Measurements from ENCODE around the gene DSC3. TPM values are rescaled to one million over a fixed set of nuclear protein-coding genes. Genes with fewer than 3 reads are reported as not detected.

DSC3 gene
- total RNA-seq = 0.04 and 2.0 TPM in 2 replicates

DNA sequence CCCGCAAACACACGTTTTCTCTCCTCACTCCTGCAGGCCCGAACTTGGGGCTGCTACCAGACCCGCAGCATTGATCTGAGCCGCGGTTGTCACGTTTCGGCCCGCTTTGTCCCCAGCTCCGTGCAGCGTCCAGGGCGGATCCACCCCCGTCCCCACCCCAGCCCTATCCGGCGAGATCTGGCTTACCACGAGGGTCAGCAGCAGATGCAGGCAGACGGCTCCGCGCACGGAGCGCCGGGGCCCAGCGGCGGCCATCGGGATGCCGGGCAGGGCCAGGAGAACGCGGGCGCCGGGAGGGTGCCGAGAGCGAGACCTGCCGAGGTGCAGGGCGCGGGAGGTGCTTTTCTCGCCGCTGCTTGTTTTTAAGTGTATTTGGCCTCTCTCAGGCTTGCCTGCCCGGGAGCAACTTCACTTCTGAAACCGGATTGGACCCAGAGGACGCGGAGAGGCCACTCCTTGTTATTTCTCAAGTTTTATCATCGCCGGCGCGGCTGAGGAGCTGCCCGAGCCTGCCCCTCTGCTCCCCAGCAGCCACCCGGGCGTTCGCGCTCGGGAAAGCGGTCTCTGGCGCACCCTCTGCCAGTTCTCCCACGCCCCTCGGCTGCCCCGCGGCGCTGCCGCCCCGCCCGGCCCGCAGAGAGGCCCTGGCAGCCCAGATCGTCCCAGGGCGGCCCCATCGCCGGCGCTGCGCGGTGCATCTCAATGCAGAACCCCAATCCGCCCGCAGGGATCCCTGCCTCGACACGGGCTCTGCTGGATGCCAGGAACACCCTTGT is at the start of gene DSC3:
Gene DSC3 (minus strand): TSS at position 337 of the 776 bp plus-strand sequence. CDS start 82 bp downstream, at position 255.
- DNase-seq (ENCODE audit: low read depth, low spot score) = no peak

DNA sequence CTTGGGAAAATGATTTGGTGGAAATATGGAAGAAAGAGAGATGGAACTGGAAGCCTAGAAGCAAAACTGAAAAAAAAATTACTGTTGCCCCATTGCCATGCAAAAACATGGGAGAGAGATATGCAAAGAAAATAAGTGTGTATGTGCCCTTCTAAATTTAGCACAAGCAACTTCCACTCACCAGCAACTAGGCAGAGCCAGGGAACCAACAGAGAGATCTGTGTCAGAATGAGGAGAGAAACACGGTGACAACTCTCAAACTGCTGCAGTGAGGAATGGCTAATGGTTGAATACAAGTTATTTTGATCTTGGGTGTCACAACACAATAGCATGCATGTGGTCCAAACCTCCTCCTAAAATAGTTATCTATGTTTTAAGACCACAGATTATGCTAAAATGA is 48.8 kb upstream of the DSC3 start:
- no peak for DNase-seq (ENCODE audit: low read depth, low spot score)

DNA sequence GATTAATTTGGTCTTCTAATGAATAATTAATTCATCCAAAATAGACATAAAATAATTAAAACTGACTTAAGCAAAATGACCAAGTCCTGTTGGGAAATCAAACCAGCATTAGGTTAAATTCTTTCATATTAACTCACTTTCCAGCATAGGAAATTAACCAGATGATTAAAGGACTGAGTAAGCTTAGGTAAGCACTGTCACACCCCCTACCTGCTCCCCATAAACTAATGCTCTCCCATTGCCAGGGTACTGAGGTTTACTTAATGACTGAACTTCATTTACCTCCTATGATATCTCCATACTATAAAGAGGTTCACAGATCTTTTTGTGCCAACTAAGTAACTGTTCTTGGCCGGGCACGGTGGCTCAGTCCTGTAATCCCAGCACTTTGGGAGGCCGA is 46.0 kb upstream of the DSC3 start:
- DNase-seq (ENCODE audit: low read depth, low spot score) = no peak

DNA sequence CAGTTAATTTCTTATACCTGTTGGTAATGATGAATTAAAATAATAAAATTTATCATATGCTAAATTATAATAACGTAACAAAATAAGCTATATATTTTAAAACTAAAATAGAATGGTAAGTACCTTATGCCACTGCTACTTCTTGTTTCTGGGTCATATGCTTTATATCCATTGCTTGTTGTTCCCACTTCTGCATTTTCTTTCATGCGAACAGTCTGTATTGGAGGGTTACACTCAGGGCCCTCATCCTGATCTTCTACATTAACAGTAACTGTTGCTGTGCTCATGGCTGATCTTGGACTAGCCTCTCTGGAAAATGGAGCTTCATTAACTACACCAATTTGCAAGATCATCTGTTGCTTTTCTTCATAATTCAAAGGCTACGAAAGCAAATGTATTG is 37.4 kb upstream of the DSC3 start:
- no peak for DNase-seq (ENCODE audit: low read depth, low spot score)

DNA sequence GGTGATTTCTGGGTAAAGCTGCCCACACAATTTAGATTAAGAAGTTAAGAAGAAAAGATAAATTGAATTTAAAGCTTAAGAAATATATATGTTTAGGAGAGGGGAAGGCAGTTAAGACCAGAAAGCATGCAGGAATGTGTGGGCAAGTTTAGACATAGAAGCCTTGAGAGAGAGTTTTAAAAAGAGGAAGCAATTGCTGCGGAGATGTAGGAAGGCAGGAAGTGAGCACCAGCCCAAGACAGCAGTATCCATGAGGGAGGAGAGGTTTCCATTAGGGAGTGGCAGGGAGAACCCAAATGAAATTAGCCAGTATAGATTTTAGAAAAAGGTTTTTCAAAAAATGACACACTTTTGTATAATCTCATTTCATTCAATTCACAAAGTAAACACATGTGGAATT is 35.3 kb upstream of the DSC3 start:
- no peak for DNase-seq (ENCODE audit: low read depth, low spot score)

DNA sequence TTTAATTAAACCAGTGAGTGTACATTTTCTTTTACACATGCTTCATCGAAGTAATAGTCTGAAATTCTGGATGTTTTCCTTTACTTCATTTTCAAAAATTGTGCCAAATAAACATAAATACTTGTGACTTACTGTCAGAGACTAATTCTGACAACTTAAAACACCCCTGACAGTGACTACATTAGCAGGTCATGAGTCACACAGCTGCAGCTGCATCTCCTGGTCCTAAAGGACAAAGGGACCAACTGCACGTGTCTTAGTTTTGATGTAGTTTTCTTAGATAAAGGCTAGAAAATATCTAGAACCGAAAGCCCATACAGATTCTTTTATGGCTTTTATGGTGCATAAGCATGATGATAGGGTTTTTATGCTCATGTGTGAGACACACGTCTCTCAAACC is 29.6 kb upstream of the DSC3 start:
- no peak for DNase-seq (ENCODE audit: low read depth, low spot score)

DNA sequence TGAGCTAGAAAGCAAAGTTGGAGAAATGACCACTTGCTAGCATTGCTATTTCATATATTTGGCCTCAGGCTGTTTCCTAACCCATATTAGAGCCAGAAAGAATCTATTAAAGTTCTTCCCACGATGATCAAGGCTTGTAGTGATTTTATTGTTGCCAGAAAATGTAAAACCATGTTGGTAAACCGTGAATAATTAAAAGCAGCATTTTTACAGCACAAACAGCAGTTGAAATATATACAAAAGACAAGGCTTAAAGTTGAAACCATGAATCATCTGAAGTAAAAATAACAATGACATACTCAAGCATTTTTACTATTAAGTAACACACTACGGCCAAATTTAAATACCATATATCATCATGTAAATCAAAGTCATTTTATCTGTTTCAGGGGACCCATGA is 27.7 kb upstream of the DSC3 start:
- DNase-seq (ENCODE audit: low read depth, low spot score) = no peak

DNA sequence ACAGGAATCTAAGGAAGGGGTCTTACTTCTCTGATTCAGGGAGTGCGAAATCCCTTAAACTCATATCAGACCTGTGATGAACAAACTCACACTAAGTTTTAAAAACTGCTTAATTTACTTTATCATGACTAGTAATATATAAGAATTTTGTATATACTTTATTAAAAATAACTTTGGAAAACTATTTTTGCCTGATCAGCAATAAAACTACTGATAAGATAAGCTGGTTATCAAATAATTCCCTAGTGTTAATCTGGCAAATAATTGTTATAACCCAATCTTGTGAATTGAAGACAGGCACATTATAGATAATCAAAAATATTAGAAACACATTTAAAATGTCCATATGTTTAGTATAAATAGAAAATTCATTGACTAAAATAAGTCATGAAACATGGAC is 23.7 kb upstream of the DSC3 start:
- DNase-seq (ENCODE audit: low read depth, low spot score) = no peak

DNA sequence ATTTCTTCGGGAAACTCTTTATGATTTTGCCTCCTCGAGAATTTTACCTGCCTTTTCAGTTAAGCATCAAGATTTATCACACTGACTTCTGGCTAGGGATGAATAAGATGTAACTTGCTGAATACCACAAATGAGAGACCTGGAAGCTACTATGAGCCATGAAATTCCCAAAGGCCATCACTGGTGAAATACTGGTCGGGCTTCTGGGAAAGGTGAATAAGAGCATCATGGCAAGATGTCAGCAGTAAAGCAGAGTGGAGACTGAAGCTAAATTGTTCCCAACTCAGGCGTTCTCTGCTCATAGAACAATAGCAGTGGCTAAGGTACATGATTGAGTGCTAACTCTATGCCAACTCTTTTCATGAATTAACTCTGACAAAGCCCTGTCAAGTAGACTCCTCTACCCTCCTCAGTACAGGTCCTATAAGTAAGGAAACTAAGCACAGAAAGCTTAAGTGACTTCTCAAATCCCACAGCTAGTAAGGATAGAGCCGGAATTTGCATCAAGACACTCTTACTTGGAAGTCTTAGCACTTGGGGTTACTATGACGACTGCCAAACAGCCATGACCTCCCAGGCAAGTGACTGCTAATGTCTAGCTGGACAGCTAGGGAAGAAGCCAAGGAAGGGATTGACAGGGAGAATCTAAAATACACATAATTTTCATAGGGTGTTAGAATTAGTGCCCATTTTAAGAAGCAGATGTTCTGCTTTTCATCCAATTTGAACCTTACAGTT is 22.7 kb upstream of the DSC3 start:
- no peak for DNase-seq (ENCODE audit: low read depth, low spot score)

DNA sequence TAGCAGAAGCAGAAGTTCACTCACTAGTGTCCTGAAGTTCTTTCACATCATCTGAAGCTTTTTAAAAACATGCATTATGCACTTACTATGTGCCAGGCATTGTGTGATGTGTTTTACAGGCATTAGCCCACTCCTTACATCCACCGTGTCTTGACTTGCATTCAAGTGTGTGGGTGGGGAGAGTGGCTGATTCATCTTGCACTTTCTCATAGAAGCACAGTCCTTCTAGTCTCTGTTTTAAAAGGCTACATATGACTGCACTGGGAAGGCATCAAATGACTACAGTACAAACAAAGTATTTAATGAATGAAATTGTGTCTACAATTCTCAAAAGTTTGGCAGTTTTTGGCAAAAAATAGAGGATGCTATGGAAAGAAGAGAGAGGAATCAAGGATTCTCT is 21.6 kb upstream of the DSC3 start:
- no peak for DNase-seq (ENCODE audit: low read depth, low spot score)

DNA sequence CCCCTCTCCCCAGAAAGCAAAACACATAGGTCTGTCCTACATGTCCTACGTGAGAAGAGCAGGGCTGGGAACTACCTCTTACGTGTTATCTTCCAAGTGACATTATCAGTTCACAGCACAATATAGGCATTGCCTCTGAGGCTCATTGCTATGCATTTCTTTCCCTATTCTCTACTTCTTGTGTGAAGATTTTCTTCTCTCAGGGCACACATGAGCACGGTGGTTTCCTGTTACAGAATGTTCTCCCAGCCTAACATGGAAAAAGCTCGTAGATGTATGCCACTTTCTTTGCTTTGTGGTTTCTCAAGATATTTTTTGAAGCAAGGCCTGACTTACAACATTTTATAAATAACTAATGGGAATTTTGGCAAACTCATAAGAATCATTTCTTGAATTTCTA is 19.4 kb upstream of the DSC3 start:
- DNase-seq (ENCODE audit: low read depth, low spot score) = no peak

DNA sequence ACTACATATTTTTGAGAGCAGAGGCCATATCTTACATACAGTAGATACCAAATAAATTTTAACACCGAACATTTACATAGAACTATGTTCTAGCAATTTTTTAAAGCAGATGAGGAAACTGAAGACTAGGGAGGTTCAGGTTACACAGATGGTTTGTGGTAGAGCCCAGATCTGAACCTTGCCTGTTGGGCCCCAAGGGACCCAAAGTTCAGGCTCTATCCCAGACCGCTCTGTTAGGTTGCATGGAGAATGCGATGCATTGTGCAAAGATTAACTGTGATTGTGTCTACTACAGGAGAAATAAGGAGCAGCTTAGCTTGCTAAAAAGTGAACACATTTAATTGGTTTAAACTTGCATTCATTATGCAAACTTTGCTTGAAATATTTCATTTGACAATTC is 16.4 kb upstream of the DSC3 start:
- no peak for DNase-seq (ENCODE audit: low read depth, low spot score)

DNA sequence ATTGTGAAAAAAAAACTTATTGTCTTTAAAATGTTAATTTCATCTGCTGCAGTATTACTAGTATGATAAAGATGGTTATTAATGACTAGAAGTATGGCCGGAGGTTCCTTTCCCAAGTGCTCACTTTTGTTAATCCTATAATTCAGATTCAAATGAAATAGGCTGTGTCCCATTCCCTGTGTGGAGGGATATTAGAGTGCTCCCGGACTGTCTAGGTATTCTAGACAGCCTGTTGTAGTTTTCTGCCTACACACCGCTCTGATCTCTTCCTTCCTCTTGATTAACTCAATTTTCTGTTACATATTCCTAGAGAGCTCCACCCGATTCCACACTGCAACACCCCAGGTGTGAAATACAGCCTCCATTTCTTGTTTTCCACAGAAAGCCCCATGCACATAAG is 15.4 kb upstream of the DSC3 start:
- no peak for DNase-seq (ENCODE audit: low read depth, low spot score)

DNA sequence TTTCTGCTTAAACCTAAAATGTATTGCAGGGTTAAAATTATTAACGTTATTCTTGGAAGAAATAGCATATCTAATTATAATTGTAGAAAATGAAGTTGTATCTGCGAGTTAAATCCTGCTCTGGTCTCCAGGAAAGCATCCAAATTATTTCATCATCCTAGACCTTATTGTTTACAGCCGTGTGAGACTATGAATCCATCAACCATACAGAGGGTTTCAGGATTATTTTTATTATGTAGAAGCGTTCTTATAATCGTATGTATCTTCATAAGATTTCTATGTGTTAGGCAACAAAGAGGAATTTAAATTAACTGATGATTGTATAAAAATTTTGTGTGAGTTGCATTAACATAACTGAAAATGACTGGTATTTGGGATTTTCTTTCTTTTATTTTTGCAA is 14.5 kb upstream of the DSC3 start:
- no peak for DNase-seq (ENCODE audit: low read depth, low spot score)

DNA sequence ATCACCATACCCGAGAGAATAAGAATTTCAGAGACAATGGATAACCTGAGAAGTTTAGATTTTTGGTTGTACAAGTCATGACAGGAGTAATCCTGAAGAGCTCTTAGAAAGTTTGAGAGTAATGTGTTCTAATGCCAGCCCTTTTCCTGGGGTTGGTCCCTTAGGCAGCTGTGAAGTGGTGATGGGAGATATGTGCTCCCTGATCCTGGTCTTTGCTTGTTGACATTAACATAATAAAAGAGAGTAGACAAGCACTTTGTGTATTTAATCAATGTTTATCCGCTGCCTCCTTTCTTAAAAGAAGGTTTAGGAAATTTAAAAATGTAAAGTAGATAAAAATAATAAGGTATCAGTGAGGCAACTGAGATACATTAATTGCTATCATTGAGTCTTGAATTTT is 13.8 kb upstream of the DSC3 start:
- DNase-seq (ENCODE audit: low read depth, low spot score) = no peak

DNA sequence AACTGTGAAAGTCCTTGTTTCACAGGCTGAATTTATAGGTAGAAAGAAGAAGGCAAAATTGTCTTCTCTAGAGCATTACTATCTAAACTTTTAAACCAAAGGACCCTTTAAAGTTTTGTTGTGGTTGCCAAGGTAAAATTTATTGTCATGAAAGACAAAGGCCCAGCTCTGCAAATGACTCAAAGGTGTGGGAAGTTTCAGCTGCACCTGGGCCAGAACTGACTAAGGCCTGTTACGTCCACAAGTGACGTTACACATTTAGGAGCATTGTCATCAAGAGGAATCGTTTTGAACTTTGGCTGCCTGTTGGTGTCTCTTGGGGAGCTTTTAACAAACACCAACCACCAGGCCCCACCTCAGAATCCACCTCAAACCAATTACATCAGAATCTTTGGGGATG is 8.1 kb upstream of the DSC3 start:
- DNase-seq (ENCODE audit: low read depth, low spot score) = no peak

DNA sequence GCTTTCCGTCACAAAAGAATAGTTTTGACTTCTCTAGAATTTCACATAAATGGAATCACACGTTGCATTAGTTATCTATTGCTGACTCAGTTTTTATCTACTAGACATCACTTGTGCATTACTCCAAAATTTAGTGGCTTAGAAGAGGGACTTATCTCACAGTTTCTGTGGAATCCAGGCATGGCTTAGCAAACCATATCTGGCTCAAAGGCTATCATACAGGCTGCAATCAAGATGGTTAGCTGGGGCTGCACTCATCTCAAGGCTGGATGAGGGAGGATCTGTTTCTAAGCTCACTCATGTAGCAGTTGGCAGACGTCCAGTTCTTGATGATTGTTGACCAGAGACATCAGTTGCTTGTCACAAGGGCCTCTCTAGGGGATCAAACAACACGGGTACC is 6.6 kb upstream of the DSC3 start:
- DNase-seq (ENCODE audit: low read depth, low spot score) = no peak

DNA sequence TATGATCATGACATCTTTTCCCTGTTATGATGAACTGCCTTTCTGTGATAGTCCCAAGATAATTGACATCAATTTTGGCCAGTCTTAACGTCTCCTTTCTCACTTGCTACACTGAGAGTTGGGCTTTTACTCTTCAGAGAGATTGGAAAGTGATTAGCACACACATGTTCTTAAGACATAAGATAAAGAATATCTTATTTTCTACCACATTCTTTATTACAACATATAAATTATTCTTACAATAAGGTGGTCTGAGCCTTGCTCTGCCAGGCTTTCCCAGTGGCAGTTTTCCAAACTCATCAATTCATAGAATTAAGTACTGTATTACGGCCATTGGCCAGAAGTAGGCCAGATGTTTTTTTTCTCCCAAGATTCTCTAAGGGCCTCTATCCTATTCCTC is 5.7 kb upstream of the DSC3 start:
- no peak for DNase-seq (ENCODE audit: low read depth, low spot score)

DNA sequence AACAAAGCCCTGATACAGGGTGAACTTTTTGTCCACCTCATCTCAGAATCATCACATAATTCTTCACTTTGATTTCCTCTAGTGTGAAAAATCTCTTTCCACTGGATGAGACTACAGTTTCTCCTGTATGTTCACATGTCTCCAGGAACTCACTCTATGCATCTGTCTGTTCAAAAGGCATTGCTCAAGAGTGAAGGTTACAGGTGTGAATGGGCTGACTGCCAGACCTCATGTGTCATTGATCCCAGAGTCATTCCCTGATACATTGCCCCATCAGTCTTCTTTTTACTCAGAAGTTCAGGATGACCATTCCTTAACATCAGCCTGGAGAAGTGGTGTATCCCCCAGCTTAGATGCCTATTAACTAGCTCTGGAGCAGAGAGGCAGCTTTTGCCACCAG is 4.4 kb upstream of the DSC3 start:
- no peak for DNase-seq (ENCODE audit: low read depth, low spot score)

DNA sequence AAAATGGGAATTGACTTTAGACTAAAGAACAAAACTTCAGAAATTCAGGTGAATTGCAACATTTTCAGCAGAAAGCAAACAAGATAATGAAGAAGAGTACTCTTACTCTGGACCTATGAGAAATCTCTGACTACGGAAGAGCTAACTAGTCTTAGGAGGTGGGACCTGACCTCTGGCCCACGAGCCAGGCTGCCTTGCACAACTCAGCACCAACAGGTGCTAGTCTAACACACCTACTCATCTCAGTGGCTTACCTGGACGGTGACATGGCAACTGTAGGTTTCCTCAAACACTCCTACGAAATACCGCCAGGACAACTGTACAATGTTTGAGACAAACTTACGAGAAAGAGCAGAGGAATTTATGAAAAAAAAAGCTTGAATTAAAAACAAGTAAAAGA is 3.1 kb upstream of the DSC3 start:
- no peak for DNase-seq (ENCODE audit: low read depth, low spot score)

DNA sequence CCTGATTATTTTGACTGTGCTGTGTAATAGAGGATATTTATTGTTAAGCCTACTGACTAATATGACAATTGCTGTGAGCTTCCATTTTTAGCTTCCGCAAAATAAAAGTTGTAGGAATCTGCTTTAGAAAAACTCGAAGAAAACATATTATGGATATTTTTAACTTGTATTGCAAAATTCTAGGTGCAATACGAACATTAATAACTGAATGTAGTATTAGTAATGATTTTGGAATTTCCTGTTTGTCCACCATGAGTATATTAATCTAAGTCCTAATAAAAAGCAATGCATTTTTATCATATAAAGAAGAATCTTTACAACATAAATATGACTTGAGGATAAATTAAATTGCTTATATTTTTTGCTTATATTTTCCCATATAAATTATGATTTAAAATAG is 2.4 kb upstream of the DSC3 start:
- no peak for DNase-seq (ENCODE audit: low read depth, low spot score)

DNA sequence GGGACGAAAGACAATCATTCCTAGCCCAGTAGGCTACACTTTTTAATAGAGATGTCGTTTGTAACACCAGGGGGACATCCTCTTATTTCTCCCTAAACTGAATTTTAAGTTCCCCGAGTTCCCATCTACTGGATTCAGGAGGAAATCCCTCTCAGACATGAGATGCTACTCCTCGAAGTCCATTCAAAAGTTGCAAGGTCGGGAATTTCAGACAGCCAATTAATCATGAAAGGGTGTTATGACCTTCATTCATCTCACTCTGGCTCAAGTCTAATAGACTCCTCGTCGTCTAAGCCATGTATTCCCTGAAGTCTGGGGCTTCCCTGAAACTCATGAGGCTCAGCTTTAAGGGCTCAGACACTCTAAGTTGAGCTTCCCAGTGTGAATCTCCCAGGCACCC is 1.2 kb upstream of the DSC3 start:
- no peak for DNase-seq (ENCODE audit: low read depth, low spot score)

DNA sequence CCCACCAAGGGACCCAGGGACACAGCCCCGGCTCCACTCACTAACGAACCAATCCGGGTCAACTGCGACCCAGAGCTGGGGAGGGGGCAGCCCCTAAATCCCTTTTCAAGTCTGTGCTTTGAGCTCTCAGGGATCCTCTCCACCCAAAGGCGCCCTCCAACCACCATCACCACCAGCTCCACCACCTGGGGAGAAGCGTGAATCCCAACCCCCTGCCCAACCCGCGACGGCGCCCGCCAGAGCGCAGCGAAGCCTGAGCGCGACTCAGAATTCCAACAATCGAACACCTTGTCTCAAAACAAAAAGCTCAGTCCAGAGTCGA is 497 bp downstream of the DSC3 start:
- DNase-seq (ENCODE audit: low read depth, low spot score) = no peak

Data from pulmonary artery endothelial cell (primary cell).